Stimulated activated CD4-positive, alpha-beta T cell treated with anti-CD3 and anti-CD28 coated beads, Interleukin-2, amount 100 ng/mL, for 24 hours (primary cell): Measurements from ENCODE around the gene MCM8.
"Not testable (repeated sequence)": the region's sequence is repeated elsewhere in the genome, so short reads cannot be mapped to it uniquely, and the experiment has no call there.

ENCODE experiments used
- DNase-seq, 2 donors: peaks; one replicate each; pipeline ENCODE4 v3.0.0-alpha.2; 2020

MCM8 gene

DNA sequence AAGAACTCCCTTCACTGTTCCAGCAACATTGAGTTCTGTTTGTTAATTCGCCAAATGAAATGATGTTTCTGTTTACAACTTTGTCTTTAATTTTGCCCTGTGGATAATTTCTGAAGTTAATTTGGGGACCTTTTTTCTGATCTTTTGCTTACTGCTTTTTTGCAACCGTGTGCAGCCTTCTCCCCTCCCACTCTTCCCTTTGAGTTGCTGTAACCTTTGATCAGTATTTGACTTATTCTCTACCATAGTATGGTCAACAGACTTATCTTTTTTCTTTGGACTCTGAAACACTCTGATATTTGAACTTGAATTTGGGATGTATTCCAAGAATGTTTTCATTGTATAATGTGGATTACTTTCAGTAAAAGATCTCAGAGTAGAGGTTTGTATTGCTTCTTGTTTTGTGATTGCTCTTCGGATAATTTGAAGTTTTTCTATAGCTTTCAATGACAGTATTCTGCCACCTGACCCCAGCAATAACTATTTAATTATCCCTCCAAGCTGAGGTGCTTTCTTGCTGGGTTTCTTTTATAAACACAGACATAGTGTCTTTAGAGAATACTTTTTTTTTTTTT is 57.2 kb downstream of the MCM8 start:
- no peak for DNase-seq

DNA sequence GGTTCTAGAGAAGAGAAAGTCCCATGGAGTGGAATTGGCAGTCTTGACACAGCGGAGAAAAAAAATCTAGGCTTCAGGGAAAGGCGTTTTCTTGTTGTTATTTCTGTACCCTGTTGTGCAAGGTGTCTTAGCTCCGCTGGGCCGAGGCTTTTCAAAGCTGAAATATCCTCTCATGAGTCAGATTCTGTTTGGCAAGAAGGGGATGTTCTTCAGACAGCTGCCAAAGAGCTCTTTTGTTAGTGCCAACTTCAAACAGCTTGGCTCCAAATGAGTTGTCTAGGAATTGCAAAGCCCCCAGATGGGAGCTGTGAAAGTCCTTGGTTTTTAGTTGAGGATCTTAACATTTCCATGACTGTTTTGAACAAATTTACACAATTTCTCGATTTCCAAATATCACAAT is 57.8 kb downstream of the MCM8 start:
- no peak for DNase-seq

DNA sequence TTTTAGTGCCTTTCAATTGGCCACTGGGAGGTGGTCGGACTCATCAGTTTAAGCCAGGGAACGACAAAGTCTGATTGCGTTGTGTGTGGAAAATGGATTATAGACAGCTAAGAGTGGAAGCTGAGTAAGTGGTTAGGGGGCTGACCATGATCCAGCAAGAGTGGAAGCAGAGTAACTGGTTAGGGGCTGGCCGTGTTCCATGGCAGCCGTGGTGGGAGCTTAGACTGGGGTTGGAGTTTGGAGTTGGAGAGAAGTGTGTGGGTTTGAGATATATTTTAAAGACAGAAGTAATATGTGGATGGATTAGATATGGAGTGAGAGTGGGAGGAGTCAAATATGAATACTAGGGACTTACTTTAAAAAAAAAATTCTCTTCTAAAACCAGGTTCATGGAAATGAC is 61.7 kb downstream of the MCM8 start:
- no peak for DNase-seq

DNA sequence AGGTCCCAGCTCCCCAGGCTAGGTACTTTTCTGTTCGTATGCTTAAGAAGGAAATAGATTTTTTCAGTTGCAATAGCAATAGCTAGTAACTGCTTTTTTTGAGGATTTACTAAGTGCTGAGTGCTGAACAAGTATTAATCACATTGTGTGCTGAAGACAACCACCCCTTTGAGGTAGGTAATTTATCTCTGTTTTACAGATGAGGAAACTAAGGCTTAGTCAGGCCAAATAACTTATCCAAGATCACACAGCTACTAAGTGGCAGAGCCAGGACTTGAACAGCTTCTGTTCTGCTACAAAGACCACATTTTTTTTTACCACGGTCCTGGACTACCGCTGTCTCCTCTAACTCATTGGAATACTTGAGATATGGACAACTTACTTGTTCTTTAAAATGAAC is 63.6 kb downstream of the MCM8 start:
- DNase-seq = no peak

DNA sequence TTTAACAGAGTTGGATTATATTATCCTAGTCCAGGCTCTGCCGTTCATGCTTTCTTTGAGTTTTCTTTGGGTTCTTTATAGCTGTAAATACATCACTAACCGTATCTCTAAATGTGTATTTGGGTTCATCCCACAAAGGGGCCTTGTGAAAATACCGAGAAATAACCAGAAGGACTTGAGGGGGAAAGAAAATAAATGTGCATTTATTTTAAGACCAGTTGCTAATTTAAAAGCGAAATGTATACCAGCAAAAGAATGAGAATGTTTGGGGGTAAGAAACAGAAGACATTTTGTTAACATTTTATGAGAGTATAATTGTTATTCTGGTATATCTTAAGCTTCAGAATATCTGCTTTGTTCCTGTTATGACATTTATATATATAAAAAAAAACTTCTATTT is 64.5 kb downstream of the MCM8 start:
- DNase-seq = no peak

DNA sequence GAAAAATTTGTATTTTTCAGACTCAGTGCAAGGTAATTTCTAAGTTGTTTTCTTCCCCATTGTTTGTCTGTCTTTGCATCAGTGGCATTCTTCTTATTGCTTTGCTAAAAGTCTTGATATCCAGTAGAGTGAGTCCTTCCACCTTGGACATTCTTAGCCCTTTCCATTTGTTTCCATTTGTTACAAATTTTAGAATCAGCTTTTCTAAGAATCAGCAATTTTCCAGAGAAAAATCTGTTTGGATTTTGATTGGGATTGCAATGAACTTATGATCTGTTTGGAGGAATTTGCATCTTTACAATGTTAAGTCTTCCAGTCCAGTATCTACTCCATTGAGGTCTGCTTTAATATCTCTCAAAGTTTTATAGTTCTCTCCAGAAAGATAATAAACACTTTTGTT is 67.0 kb downstream of the MCM8 start:
- no peak for DNase-seq

DNA sequence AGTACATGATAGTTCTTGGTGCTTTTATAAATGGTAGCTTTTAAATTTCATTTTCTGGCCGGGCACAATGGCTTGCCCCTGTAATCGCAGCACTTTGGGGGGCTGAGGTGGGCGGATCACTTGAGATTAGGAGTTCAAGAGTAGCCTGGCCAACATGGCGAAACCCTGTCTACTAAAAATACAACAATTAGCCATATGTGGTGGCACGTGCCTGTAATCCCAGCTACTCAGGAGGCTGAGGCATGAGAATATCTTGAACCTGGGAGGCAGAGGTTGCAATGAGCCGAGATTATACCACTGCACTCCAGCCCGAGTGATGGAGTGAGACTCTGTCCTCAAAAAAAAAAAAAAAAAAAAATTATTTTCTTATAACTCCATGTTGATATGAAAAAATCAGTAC is 67.4 kb downstream of the MCM8 start:
- no peak for DNase-seq

DNA sequence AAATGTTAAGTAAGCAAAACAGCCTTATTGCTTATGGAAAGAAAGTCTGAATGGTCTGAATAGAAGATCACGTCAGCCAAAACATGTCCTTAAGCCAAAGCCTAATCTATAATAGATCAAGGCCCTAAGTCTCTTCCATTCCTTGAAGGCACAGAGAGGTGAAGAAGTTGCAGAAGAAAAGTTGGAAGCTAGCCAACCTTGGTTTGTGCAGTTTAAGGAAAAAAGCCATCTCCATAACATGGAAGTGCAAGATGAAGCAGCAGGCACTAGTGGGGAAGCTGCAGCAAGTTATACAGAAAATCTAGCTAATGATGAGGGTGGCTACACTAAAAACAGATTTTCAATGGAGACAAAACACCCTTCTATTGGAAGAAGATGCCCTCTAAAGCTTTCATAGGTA is 74.3 kb downstream of the MCM8 start:
- no peak for DNase-seq

DNA sequence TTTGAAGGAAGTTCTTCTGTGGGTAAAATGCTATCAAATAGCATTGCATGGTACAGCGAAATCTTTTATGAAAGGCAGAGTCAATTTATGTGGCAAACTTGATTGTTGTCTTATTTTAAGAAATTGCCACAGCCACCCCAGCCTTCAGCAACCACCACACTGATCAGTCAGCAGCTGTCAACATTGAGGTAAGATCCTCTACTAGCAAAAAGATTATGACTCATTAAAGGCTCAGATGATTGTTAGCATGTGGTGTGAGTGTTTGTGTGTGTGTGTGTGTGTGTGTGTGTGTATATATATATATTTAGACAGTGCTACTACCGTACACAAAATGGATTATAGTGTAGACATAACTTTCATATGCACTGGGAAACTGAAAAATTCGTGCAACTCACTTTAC is 75.6 kb downstream of the MCM8 start:
- DNase-seq = no peak

DNA sequence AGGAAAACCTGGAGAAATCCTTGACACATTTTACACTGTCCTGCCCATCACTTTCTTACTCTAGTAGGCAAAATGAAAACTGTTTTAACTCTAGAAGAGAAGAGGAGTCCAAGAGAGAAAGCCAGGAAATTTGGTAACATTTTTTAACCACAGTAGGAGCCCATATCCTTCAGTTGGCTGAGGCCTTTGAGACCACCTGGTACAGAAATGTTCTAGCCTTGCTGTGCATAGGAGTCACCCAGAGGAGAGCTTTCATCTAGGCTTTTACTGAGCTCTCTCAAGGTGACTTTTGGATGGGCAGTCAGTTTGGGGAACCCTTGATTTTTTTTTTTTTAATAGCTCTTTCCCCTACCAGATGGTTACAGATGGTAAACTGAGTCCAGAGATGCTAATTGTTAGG is 78.4 kb downstream of the MCM8 start:
- no peak for DNase-seq

DNA sequence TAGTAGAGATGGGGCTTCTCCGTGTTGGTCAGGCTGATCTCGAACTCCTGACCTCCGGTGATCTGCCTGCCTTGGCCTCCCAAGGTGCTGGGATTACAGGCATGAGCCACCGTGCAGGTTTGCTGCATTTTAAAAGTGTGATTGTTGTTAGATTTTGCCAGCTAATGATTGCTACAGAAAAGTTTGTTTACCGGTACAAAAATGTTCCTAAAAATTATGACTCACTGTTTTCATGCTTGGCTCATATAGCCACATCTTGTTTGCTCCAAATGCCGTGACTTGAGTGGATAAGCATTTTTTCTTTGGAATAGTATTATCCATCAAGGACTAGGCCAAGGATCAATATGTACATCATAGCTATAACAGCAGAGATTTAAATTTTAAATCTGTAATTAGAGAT is 79.1 kb downstream of the MCM8 start:
- no peak for DNase-seq

DNA sequence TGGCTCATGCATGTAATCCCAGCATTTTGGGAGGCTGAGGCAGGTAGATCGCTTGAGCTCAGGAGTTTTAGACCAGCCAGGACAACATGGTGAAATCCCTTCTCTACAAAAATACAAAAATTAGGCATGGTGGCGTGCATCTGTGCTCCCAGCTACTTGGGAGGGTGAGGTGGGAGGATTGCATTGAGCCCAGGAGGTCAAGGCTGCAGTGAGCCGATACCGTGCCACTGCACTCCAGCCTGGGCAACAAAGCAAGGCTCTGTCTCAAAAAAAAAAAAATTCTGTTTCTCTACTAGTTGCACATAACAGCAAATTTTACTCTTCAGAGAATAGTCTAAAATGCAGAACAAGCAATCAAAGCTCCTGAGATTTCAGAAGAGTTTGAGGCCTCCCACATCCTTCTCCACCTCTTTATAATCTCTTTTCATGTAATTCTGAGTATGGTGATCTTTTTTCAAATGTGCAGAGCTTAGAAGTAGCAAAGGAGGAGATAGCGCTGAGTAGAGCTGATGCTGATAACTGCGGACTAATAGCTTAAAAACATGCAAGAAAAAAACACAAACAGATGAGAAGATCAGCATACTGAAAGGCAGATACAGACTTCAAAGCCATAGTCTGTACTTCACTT is 80.1 kb downstream of the MCM8 start:
- DNase-seq = no peak

DNA sequence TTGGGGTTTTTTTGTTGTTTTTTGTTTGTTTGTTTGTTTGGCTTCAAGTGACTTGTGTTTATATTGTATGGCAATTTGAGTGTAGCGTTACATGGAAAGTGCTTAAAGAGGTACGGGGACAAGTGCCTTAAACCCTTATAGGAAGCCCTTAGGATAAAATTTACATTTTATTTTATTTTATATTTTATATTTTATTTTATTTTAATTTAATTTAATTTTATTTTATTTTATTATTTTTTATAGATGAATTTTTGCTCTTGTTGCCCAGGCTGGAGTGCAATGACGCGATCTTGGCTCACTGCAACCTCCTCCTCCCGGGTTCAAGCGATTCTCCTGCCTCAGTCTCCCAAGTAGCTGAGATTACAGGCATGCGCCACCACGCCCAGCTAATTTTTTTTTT is 82.5 kb downstream of the MCM8 start:
- not testable (repeated sequence) for DNase-seq

DNA sequence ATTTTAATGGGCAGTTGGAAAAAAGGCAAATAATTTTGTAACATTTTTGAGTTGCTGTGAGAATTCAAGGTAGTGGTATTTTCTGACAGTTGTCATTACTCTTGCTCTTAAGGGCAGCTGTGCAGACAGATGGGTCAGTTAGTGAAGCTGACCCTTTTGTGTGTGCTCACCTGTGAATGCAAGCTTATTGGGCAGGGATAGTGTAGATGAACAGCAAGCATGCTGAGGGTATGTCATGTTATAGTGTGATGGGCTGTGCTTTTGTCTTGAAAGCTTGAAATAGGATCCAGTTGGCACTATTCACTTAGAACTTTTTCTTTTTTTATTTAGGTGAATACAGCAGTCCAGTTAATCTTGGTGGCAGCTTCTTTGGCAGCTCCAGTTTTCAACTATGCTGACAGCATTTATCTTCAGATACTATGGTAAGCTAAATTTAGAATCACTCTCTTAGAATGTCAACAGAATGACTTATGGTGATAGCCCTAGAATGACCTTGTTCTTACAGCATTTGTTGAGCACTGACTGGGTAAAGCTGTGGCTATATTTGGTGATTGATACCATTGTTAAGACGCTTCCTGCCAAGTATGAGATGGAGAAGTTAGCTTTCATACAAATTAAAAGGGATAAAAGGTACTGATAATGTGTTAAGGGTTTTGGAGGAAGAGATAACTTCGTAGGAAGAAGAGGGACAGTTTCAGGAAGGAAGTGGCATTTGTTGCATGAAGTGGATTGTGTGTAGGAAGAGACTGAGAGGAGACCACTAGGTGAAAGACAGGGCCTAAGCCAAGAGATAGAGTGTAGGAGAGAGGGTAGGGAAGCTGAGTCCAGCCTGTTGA is 83.9 kb downstream of the MCM8 start:
- DNase-seq = no peak

DNA sequence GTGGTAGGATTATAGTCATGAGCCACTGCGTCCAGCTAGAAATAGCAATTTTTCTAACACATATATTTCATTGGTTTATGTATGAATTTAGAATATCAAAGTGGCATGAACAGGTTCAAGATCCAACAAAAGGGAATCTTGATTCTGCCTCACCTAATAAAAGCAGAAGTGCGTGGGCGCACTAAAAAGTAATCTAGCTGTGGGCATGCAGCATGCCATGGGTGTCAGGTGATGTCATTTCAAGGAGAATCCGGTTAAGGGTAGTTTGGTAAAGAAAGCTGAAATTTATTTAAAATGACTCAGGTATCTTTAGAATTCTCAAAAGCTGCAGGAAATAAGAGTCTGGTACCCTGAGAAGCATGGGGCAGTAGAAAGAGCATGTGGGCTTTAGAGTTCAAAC is 85.8 kb downstream of the MCM8 start:
- no peak for DNase-seq

DNA sequence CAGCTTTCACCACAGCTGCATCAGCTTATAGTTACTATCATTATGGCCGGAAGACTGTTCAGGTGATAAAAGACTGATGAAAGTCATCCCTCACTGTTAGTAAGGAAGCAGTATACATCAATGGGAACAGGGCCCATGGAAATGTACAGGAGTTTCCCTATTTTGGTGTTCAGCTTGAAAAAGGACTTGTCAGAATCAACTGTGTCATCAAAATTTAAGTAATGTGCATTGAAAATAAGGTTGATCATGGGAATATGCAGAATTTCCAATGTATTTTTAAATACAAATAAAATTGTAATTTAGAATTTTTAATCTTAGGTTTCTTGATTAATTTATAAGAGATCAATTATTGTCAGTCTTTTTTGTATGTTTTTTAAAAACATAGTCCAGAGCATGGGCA is 86.6 kb downstream of the MCM8 start:
- DNase-seq = no peak

DNA sequence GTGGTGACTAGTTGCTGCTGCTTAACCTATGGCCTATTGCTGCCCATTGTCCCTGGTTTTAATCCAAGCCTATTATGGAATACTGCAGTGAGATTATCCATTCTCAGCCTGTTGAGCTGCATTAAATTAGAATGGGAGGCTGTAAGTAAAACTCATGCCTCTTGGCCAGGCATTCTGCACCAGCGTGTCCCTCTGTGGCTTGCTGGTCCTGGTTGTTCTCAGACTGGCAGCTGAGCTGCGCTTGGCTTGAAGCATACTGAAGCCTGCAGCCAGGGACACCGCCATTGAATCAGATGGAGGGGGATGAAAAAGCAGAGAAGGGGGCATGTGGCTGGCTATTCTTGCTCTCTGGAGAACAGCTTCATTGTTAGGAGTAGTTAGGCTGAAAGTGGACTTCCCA is 87.8 kb downstream of the MCM8 start:
- DNase-seq = no peak

DNA sequence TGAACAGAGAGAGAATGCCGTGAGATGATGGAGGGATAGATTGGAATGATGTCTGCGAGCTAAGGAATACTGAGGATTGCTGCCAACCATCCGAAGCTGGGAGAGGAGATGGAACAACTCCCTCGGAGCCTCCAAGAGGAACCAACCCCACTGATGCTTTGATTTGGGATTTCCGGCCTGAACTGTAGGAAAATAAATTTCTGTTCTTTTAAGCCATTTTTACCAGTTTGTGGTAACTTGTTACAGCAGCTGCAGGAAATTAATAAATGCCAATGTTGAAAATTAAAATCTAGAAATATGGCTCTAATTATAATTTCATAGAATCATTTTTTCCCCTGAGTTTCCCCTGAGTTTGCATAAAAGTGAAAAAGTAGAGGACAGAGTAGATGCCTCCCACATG is 89.3 kb downstream of the MCM8 start:
- DNase-seq = no peak

DNA sequence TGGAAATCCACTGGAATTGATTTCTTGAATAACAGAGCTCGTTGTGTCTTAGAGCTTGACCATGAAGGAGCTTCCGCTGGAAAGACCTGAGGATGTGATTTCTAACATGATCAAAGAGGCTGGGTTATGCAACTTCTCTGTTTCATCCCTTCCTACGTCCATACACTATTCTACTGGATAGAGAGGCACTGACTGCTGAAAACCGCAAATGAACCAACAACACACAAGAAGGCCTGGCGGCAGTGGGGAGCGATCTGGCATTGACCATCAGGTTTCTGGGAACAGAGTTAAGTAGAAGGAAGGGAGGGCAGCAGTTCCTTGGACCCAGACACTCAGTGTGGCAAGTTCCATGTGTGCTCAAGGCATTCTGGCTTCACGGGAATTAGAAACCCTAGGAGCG is 90.1 kb downstream of the MCM8 start:
- DNase-seq = no peak

DNA sequence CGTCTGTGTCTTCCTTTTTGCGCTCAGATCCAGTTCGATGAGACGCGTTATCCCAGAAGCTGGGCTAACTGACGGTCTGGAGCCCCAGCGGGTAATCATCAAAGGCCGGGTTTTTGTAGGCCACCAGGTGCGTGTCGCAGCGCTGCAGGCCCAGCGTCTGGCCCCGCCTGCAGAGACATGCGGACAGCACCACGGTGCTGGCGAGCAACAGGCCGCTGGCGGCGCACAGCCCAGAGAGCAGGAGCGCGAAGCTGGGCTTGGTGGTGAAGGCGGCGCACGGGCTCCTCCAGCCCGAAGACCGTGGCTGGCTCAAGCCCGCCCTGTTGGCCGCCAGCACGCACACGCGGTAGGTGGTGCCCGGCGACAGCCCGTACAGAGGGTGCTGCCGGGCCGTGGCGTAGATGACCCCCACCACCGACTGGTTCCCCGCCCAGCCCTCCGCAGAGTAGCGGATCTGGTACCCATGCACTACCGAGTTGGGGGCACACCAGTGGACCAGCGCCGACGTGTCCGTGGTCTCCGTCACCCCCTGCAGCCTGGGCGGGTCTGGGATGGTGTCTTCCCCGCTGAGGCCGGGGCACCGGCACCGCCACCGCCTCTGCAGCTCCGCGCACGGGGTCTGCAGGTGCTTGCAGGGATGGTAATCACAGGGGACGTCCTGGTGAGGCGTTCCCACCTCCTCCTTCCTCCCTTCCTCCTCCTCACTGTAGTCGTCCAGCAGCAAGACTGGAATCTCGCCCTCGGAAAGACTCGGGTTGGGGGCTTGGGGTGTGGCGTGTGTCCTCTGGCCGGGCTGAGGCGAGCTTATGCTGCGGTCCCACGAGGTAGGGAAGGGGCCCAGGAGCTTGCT is 90.7 kb downstream of the MCM8 start:
- no peak for DNase-seq

DNA sequence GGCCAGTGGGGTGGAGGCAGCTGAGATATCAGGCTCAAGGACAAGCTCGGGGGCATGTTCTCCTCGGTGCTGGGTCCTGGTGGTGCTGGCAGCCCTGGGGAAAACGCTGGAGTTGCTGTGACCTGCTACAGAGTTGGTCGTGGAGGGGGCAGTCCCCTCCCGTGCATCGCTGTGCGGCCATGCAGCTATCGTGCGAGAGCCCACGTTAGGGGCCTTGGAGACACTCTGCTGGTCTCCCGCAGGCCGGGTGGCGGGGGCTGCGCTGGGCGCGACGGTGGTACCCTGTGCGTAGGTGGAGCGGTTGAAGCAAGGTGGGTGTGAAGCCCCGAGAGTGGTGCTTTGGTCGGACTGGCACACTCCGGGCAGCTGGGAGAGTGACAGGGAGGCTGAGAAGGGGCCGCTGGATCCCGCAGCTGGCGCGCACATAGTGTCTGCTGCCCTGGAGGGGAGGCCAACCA is 91.4 kb downstream of the MCM8 start:
- DNase-seq = no peak

DNA sequence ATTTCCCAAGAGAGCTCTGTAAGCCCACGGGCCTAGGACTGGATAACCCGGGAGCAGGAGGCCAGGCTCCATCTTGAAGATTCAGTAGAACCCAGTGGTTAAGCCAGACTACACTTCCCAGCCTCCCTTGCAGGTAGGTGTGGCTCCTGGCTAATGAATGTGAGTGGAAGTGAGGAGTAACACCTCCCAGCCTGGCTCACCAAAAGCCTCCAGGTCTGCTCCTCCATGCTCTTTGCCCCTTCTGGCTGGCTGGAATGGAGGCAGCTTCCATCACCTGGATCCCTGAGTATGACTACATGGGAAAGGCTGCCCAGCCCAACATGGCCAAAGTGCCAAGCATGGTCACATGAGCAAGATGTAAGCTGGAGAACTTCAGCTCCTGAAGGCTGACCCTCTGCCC is 93.7 kb downstream of the MCM8 start:
- no peak for DNase-seq

DNA sequence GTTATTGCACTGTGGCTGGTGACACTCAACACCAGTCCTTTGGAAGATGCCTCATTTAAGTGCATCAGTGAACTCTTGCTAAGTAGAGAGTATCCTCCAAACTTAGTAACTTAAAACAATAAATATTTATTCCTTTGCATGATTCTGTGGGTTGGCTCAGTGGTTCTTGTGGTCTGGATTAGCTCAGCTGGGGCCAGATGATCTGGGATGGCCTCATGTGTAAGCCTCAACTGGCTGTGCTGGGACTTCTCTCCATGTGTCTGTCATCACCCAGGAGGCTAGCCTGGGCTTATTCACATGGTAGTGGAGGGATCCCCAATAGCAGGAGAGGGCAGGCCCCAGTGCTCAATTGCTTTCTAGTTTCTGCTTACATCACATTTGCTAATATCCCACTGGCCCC is 95.1 kb downstream of the MCM8 start:
- DNase-seq = no peak

DNA sequence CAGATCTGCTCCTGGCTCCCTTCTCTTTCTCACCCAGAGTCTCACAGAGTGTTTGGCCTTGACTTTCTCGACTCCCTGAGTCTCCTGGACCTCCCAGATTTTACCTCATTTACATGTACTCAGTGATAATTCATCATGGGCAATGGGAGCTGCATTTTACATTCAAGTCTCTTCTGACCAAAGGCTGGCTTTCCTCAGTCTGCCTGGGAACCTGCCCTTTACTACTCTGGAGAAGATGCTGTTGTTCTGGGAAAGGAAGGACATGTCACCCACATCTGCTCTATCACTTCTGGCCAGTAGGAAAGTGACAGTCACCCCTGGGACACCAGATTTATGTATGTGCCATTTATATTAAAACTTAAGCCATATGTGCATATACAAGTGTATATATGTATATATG is 96.0 kb downstream of the MCM8 start:
- no peak for DNase-seq
